MM.1S (cell line): ENCODE data around the gene CYB5R3.

Source experiments
- EZH2 ChIP-seq: fragments of 300-600 bp; sonication (generic); optimal IDR thresholded peaks from 2 replicates; pipeline ENCODE3; 2017; ENCODE audit warnings: low read depth, mild to moderate bottlenecking, antibody characterized with exemption, low read length, mixed read lengths
- TF ChIP-seq, protein P1 (sequence below): fragments of 300-600 bp; sonication (generic); IDR thresholded peaks from 2 replicates; pipeline ENCODE4 v1.5.1; 2016; ENCODE audit warnings: antibody characterized with exemption, low read length, mixed read lengths

DNA sequence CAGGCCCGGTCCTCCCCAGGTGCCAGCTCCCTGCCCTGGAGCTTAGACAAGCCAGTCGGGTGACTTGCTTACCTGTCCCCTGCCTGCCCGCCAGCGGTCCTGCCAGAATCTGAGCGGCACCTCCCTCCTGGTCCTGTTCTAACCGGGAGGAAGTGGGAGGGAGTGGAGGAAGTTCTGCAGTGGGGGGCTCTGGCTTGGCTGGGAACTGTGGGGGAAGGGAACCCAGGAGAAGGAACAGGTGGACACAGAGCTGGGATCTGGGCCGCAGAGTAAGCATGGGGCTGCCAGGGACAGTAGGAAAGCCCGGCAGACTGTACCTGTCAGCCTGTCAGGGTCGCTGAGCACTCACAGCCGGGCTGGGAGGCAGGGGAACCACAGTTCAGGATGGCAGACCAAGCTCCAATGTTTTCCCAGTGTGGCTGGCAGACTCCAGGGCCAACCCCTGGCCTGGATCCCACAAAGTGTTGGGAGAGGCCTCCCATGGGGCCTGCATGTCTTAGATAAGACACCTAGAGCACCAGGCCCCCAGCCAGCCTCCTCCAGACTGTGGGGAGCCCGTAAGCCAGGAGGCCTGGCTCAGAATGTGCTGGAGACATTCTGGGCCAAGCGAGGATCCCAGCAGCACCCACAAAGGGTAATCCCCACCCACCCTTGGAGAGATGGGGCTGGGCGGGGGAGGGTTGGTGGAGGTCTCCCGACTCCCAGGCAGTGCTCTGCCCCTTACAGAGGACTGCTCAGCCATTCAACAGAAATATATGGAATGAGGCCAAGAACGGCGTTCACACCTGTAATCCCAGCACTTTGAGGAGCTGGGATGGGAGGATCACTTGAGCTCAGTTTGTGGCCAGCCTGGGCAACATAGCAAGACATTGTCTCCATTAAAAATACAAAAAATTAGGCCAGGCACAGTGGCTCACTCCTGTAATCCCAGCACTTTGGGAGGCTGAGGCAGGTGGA is 2.3 kb downstream of the CYB5R3 start:
- TF ChIP-seq, protein P1, sequence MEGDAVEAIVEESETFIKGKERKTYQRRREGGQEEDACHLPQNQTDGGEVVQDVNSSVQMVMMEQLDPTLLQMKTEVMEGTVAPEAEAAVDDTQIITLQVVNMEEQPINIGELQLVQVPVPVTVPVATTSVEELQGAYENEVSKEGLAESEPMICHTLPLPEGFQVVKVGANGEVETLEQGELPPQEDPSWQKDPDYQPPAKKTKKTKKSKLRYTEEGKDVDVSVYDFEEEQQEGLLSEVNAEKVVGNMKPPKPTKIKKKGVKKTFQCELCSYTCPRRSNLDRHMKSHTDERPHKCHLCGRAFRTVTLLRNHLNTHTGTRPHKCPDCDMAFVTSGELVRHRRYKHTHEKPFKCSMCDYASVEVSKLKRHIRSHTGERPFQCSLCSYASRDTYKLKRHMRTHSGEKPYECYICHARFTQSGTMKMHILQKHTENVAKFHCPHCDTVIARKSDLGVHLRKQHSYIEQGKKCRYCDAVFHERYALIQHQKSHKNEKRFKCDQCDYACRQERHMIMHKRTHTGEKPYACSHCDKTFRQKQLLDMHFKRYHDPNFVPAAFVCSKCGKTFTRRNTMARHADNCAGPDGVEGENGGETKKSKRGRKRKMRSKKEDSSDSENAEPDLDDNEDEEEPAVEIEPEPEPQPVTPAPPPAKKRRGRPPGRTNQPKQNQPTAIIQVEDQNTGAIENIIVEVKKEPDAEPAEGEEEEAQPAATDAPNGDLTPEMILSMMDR, result no peak
- no peak for TF ChIP-seq EZH2
